CD4-positive, alpha-beta T cell treated with Interleukin-12 subunit alpha and Interleukin-12 subunit beta, for 1 hour (primary cell): ENCODE measurements around the gene RTP1.
"Not testable (repeated sequence)": the region's sequence is repeated elsewhere in the genome, so short reads cannot be mapped to it uniquely, and the experiment has no call there.

Source experiments
- DNase-seq: peaks from one replicate; pipeline ENCODE4 v3.0.0-alpha.2; 2020

The RTP1 gene

GRCh38 chr3:187199463-187200050, 2.3 kb downstream of the RTP1 start:
- not testable (repeated sequence) for DNase-seq

DNA sequence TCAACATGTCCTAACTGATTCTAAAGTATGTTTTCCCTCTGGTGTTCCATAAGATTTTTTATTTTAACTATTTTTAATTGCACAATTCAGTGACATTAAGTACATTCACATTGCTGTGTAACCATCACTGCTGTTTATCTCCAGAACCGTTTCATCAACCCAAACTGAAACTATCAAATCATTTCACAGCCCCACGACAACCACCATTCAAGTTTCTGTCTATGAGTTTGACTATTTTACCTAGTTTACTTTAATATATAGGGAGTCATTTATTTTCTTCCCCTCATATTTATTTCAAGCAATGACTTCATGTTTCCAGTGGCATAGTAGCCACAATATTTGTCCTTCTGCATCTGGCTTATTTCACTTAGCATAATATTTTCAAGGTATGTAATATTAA, 8.4 kb downstream of the RTP1 start:
- DNase-seq: no peak

DNA sequence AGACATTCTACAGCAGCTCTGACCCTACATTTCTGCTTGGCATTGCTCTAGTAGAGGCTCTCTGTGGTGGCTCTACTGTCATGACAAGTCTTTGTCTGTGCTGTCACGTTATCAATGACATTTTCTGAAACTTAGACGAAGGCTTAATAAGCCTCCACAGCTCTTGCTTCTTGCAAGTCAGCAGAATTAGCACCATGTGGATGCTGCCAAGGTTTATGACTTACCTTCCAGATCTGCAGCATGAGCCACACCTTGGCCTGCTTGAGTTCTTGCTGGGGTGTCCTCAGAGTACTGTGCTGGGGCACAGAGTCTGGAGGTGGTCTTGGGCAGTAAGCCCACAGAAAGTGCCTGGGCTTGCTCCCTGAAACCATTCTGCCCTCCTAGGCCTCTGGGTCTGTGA, 9.8 kb downstream of the RTP1 start:
- DNase-seq: no peak

- no peak for DNase-seq
Observed at GRCh38 chr3:187207624-187208023, 10.3 kb downstream of the RTP1 start.

DNA sequence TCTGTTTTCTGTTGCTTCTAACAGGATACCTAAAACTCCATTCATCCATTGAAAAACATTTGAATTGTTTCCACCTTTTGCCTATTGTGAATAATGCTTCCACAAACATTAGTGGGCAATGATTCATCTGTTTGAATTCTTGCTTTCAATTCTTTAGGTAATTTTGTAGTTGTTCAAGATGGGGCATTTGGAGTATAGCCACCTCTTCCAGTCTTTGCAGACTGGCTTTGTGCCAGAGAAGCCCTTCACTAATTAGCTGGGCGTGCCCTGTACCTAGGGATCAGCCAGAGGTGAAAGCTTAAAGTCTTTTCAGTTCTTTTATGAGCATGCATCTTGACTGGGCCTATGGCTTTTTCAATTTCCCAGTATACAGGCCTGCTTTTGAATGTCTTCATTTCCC, 10.9 kb downstream of the RTP1 start:
- DNase-seq: no peak

- no peak for DNase-seq
Observed at GRCh38 chr3:187209491-187209890, 12.2 kb downstream of the RTP1 start.

GRCh38 chr3:187210091-187210490, 12.8 kb downstream of the RTP1 start:
- no peak for DNase-seq

DNA sequence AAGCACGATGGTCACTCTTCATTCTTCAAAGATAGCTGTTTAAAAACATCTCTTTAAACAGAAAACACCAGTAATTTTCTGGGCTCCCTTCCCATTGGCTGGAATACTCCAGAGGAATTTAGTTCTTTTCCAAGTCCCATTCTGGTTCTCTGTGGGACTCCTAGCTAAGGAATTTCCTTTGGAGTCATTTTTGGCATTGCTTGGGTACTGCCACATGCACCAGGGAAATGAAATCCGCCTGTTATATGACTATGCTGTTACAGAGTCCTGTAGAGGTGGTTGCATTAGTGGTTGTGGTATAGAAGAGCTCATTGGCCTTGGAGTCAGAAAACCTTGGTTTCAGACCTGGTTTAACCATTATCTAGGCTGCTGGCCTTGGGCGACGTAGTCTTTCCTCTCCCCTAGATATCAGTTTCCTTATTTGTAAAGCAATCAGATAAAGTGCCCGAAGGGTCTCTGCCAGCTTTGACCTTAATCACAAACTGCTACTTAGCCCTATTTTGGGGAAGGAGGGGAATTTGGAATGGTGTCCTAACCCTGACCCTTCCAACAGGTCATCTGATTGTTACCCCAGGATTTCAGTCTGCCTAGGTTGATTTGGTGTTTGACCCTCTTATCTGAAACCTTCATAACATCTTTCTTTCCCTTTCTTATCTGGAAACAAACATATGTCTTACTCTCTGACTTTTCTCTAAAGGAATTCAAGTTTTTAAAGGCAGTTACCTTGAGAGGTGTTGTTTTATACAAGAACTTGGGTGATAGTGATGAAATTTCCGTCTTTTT, 13.4 kb downstream of the RTP1 start:
- DNase-seq: no peak

- DNase-seq: no peak
Observed at GRCh38 chr3:187211532-187212195, 14.4 kb downstream of the RTP1 start.

- no peak for DNase-seq
Observed at GRCh38 chr3:187212196-187212545, 14.9 kb downstream of the RTP1 start.

- DNase-seq: no peak
Observed at GRCh38 chr3:187212705-187213104, 15.4 kb downstream of the RTP1 start.

DNA sequence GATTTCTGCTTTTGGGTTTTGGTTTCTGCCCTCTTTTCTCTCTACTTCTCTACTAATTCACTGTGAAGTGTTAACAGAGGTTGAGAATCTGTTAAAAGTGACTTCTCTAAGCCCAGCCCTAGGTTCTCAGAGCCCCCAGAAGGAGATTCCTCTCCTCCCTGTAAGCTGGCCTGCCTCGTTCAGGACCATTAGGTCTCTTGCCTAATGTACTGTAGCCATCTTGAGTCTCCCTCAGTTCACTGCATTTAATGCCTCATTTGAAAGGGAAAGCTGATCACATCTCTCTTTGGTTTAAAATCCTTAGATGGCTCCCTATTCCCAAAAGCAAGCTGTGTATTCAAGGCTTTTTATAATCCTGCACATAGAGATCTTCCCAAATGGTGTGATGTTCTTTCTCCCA, 16.3 kb downstream of the RTP1 start:
- DNase-seq: no peak

- no peak for DNase-seq
Observed at GRCh38 chr3:187215460-187215859, 18.2 kb downstream of the RTP1 start.

GRCh38 chr3:187222801-187223200, 25.5 kb downstream of the RTP1 start:
- no peak for DNase-seq

DNA sequence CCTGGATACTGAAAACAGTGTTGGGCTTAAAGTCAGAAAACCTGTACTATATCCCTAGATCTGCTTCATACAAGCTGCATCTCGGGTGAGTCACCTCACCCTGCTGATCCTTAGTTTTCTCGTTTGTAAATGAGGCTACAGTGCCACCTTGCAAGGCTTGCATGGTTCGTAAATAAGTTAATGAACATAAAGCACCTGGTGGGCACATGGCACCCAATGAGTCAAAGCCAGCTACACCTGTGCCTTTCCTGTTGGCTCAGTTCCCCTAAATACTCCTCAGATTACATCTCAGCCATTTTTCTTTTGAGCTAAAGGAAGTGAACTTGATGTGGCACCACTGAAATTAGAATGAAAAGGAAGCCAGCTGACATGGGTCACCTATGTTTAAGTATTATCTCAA, 26.5 kb downstream of the RTP1 start:
- no peak for DNase-seq

GRCh38 chr3:187227658-187228258, 30.5 kb downstream of the RTP1 start:
- no peak for DNase-seq

DNA sequence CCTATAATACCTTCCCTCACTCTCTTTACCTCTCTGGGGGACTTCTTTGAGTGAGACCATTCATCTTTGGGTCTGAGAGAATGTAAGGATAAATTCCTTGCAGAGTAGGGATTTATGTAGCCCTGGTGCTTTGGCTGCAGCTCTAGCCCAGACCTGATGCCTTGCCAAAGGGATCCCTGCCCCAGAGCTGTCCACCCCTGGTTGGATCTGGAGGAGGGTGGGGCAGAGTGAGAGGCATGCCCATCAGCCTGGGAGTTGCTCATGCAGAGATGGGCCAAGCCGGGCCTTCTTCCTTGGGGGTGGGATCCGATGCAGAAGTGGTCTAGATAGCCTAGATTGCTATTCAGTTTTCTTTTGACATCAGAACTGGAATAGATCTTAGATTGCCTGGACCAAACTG, 31.5 kb downstream of the RTP1 start:
- DNase-seq: no peak

DNA sequence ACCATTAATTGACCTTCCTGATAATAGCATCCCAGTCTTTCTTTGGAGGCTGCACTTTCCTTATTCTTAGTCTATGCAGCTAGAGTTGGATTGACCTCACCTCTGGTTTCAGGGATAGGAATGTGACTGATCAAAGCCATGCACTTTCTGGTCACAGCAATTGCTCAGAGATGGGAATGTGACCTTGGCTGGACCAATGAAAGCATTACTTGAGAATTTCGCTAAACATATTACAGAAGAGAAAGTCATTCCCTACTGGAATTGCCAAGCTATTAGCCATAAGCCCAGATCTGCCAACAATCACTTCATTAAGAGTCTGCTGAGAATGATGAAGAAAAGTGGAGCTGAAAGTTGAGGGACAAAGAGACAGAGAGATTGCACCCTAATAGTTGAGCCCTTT, 32.7 kb downstream of the RTP1 start:
- no peak for DNase-seq

DNA sequence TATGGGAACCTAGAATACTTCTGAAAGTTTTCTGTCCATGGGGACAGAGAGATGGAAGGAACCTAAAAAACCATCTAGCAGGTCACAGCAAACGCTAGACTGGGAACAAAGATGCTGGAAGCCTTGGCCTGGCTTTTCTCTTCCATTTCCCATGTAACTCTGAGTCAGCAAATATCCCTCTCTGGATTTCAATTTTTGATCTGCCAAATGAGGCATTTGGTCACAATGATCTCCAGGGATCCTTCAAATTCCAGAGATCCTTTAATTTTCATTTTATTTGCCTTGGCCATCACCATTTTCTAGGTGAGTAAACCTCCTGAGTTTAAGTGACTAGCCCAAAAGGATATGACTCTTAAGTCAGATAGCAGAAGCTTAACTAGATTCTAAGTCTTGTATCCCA, 39.7 kb downstream of the RTP1 start:
- no peak for DNase-seq

GRCh38 chr3:187237741-187238140, 40.5 kb downstream of the RTP1 start:
- DNase-seq: no peak

DNA sequence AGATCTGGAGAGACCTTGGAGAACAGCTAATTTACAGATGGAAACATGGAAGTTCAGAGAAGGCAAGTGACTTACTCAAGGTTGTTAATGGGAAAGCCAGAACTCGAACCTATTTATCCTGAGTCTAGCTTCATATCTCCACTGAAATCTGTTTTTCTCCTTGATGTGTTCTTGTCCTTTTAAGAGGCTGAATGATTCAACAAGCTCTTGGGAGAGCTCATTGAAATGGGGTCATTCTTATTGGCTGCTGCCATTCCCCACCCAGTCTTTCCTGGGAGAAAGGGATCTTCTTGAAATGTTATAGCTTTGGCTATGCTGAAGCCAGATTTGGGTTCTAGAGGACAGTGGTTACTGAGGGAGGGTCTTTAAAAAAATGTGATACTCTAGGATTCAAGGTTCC, 41.0 kb downstream of the RTP1 start:
- DNase-seq: no peak

DNA sequence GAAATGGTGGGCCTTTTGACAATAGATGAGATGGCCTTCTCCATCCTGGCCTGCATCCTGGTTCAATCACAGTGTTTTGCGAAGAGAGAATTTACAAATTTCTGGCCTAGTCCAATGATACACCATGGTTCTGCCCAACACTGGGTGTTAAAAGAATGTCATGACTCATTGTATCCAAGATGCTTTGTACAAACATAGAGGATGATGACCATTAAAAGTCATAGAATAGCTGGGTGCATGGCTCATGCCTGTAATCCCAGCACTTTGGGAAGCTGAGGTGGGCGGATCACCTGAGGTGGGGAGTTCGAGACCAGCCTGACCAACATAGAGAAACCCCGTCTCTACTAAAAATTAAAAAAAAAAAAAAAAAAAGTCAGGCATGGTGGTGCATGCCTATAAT, 41.5 kb downstream of the RTP1 start:
- DNase-seq: not testable (repeated sequence)

GRCh38 chr3:187242435-187242834, 45.1 kb downstream of the RTP1 start:
- no peak for DNase-seq

DNA sequence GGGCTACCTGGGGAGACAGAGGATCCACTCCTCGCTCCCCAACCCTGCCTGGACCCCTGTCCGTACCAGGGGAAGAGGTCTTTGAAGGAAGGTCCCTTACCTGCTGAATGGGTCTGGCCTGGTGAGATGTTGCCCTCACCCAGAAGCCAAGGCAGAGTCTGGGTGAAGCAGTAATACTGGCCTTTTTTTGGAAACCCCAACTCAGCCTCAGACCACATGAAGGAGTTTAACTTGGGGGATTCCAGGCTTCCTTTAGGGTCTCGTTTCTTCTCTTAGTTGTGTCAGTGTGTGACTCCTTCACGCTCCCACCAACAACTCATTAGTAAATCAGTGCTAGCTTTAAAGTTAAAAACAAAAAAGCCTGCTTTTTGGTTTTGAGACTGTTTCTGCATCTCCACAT, 45.6 kb downstream of the RTP1 start:
- no peak for DNase-seq
